ENCODE data around the gene ARHGAP10.

Gene ARHGAP10

GRCh38 chr4:147772459-147772969 lies 40.6 kb downstream of the ARHGAP10 start:
- Mint-ChIP-seq H3K4me1 (ENCODE audit: low read depth) (peaks cover 31% of the 10 kb centered on the region), H3K27me3 (no peaks in the 10 kb centered on the region), H3K36me3 (ENCODE audit: low read depth) (no peaks in the 10 kb centered on the region), H3K27ac (no peak overlapping the region), H3K4me3 (no peak overlapping the region), H3K9me3 (no peaks in the 10 kb centered on the region)

GRCh38 chr4:147773261-147774184 lies 41.6 kb downstream of the ARHGAP10 start:
- H3K4me1 Mint-ChIP-seq (ENCODE audit: low read depth) = peaks cover 38% of the 10 kb centered on the region
- no peaks in the 10 kb centered on the region for H3K27me3 Mint-ChIP-seq
- no peak overlapping the region for H3K27ac Mint-ChIP-seq
- no peak overlapping the region for H3K4me3 Mint-ChIP-seq
- H3K9me3 Mint-ChIP-seq = no peaks in the 10 kb centered on the region
- no peaks in the 10 kb centered on the region for H3K36me3 Mint-ChIP-seq (ENCODE audit: low read depth)

GRCh38 chr4:147776716-147777115 lies 44.8 kb downstream of the ARHGAP10 start:
- no peak overlapping the region for H3K27ac Mint-ChIP-seq
- H3K4me3 Mint-ChIP-seq = no peak overlapping the region
- H3K4me1 Mint-ChIP-seq (ENCODE audit: low read depth) = peaks cover 39% of the 10 kb centered on the region
- H3K27me3 Mint-ChIP-seq = no peaks in the 10 kb centered on the region
- H3K9me3 Mint-ChIP-seq = no peaks in the 10 kb centered on the region
- H3K36me3 Mint-ChIP-seq (ENCODE audit: low read depth) = no peaks in the 10 kb centered on the region

- H3K27ac Mint-ChIP-seq = peak overlapping the region; percentile 11
- no peaks in the 10 kb centered on the region for H3K36me3 Mint-ChIP-seq (ENCODE audit: low read depth)
- no peaks in the 10 kb centered on the region for H3K27me3 Mint-ChIP-seq
- peaks cover 47% of the 10 kb centered on the region for H3K4me1 Mint-ChIP-seq (ENCODE audit: low read depth)
- H3K9me3 Mint-ChIP-seq = no peaks in the 10 kb centered on the region
- H3K4me3 Mint-ChIP-seq = no peak overlapping the region
These were observed 45.7 kb downstream of the ARHGAP10 start for GRCh38 chr4:147777456-147778091.

GRCh38 chr4:147778942-147779341 lies 47.1 kb downstream of the ARHGAP10 start:
- H3K36me3 Mint-ChIP-seq (ENCODE audit: low read depth) = no peaks in the 10 kb centered on the region
- no peak overlapping the region for H3K27ac Mint-ChIP-seq
- H3K9me3 Mint-ChIP-seq = no peaks in the 10 kb centered on the region
- H3K27me3 Mint-ChIP-seq = no peaks in the 10 kb centered on the region
- peaks cover 39% of the 10 kb centered on the region for H3K4me1 Mint-ChIP-seq (ENCODE audit: low read depth)
- no peak overlapping the region for H3K4me3 Mint-ChIP-seq

GRCh38 chr4:147779451-147779850 lies 47.6 kb downstream of the ARHGAP10 start:
- no peaks in the 10 kb centered on the region for H3K27me3 Mint-ChIP-seq
- no peaks in the 10 kb centered on the region for H3K9me3 Mint-ChIP-seq
- peaks cover 36% of the 10 kb centered on the region for H3K4me1 Mint-ChIP-seq (ENCODE audit: low read depth)
- no peaks in the 10 kb centered on the region for H3K36me3 Mint-ChIP-seq (ENCODE audit: low read depth)
- no peak overlapping the region for H3K27ac Mint-ChIP-seq
- no peak overlapping the region for H3K4me3 Mint-ChIP-seq

GRCh38 chr4:147780137-147780777 lies 48.4 kb downstream of the ARHGAP10 start:
- H3K4me1 Mint-ChIP-seq (ENCODE audit: low read depth) = peaks cover 38% of the 10 kb centered on the region
- H3K27ac Mint-ChIP-seq = no peak overlapping the region
- H3K27me3 Mint-ChIP-seq = no peaks in the 10 kb centered on the region
- H3K4me3 Mint-ChIP-seq = no peak overlapping the region
- no peaks in the 10 kb centered on the region for H3K9me3 Mint-ChIP-seq
- H3K36me3 Mint-ChIP-seq (ENCODE audit: low read depth) = no peaks in the 10 kb centered on the region

GRCh38 chr4:147782087-147782781 lies 50.3 kb downstream of the ARHGAP10 start:
- H3K4me3 Mint-ChIP-seq = no peak overlapping the region
- no peak overlapping the region for H3K27ac Mint-ChIP-seq
- H3K27me3 Mint-ChIP-seq = no peaks in the 10 kb centered on the region
- no peaks in the 10 kb centered on the region for H3K36me3 Mint-ChIP-seq (ENCODE audit: low read depth)
- H3K9me3 Mint-ChIP-seq = no peaks in the 10 kb centered on the region
- peaks cover 48% of the 10 kb centered on the region for H3K4me1 Mint-ChIP-seq (ENCODE audit: low read depth)

GRCh38 chr4:147785129-147785528 lies 53.2 kb downstream of the ARHGAP10 start:
- no peak overlapping the region for H3K27ac Mint-ChIP-seq
- no peak overlapping the region for H3K4me3 Mint-ChIP-seq
- no peaks in the 10 kb centered on the region for H3K36me3 Mint-ChIP-seq (ENCODE audit: low read depth)
- peaks cover 33% of the 10 kb centered on the region for H3K4me1 Mint-ChIP-seq (ENCODE audit: low read depth)
- H3K9me3 Mint-ChIP-seq = no peaks in the 10 kb centered on the region
- no peaks in the 10 kb centered on the region for H3K27me3 Mint-ChIP-seq

GRCh38 chr4:147786031-147786430 lies 54.1 kb downstream of the ARHGAP10 start:
- H3K9me3 Mint-ChIP-seq = no peaks in the 10 kb centered on the region

GRCh38 chr4:147786531-147786930 lies 54.6 kb downstream of the ARHGAP10 start:
- Mint-ChIP-seq H3K27ac (no peak overlapping the region), H3K4me3 (no peak overlapping the region), H3K4me1 (ENCODE audit: low read depth) (peaks cover 25% of the 10 kb centered on the region), H3K36me3 (ENCODE audit: low read depth) (no peaks in the 10 kb centered on the region), H3K9me3 (no peaks in the 10 kb centered on the region), H3K27me3 (no peaks in the 10 kb centered on the region)

More at GRCh38 chr4:147786031-147786430, 54.1 kb downstream of the ARHGAP10 start:
- H3K36me3 Mint-ChIP-seq (ENCODE audit: low read depth) = no peaks in the 10 kb centered on the region
- H3K27ac Mint-ChIP-seq = no peak overlapping the region
- no peak overlapping the region for H3K4me3 Mint-ChIP-seq
- H3K4me1 Mint-ChIP-seq (ENCODE audit: low read depth) = peaks cover 25% of the 10 kb centered on the region
- H3K27me3 Mint-ChIP-seq = no peaks in the 10 kb centered on the region

- H3K4me1 Mint-ChIP-seq (ENCODE audit: low read depth) = peaks cover 26% of the 10 kb centered on the region
- no peaks in the 10 kb centered on the region for H3K27me3 Mint-ChIP-seq
- no peaks in the 10 kb centered on the region for H3K36me3 Mint-ChIP-seq (ENCODE audit: low read depth)
- no peak overlapping the region for H3K4me3 Mint-ChIP-seq
- H3K27ac Mint-ChIP-seq = no peak overlapping the region
- H3K9me3 Mint-ChIP-seq = no peaks in the 10 kb centered on the region
These were observed 55.3 kb downstream of the ARHGAP10 start for GRCh38 chr4:147787204-147787603.

- H3K4me3 Mint-ChIP-seq = no peak overlapping the region
- no peak overlapping the region for H3K27ac Mint-ChIP-seq
- H3K4me1 Mint-ChIP-seq (ENCODE audit: low read depth) = peaks cover 39% of the 10 kb centered on the region
- no peaks in the 10 kb centered on the region for H3K27me3 Mint-ChIP-seq
- H3K9me3 Mint-ChIP-seq = no peaks in the 10 kb centered on the region
- H3K36me3 Mint-ChIP-seq (ENCODE audit: low read depth) = no peaks in the 10 kb centered on the region
These were observed 56.9 kb downstream of the ARHGAP10 start for GRCh38 chr4:147788791-147789190.

GRCh38 chr4:147789596-147789995 lies 57.7 kb downstream of the ARHGAP10 start:
- Mint-ChIP-seq H3K4me1 (ENCODE audit: low read depth) (peaks cover 47% of the 10 kb centered on the region), H3K27me3 (no peaks in the 10 kb centered on the region), H3K27ac (no peak overlapping the region), H3K36me3 (ENCODE audit: low read depth) (no peaks in the 10 kb centered on the region), H3K9me3 (no peaks in the 10 kb centered on the region), H3K4me3 (no peak overlapping the region)

All from stimulated activated naive CD8-positive, alpha-beta T cell treated with anti-CD3 and anti-CD28 coated beads, Interleukin-15, Interleukin-2, amounts not matched to agents 100 ng/mL and 50 ng/mL, for 24 hours (primary cell).